NCI-H1092 treated with DMSO at 0.1 percent for 48 hours (cell line): ENCODE data around the gene CMIP.

Source experiments
- DNase-seq: peaks from one replicate; lab custom pipeline; 2025; lab: John Stamatoyannopoulos, UW

Gene CMIP

DNA sequence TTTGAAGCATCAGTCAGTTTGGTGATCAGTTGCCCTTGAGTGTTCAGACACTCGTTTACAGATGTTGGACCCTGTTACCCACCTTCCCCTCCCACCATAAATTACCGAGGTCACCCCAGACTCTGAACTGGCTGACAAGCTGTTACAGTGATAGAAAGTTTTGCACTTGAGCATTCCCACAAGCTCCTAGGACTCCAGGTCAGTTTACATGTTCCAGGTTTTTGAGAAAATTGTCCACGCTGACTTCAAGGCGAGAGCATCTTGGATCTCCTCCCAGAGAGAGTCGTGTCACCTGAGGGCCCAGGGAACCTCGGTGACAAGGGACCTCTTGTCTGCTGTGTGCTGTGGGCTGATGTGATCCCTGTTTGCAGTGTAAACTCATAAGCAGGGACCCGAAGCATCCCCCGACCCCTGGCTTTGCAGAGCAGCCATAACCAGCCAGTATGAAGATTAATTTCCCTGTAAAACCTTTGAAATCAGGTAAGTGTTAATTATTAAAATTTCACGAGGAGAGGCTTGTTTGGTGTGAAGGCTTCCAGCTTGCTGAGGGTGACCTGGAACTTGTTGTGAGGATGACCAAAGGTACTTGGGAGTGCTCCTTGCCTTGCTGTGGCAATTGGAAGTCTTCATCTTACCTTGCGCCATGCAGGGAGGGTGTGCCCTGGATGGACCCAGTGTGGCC lies 91.2 kb downstream of the CMIP start:
- no peak for DNase-seq

DNA sequence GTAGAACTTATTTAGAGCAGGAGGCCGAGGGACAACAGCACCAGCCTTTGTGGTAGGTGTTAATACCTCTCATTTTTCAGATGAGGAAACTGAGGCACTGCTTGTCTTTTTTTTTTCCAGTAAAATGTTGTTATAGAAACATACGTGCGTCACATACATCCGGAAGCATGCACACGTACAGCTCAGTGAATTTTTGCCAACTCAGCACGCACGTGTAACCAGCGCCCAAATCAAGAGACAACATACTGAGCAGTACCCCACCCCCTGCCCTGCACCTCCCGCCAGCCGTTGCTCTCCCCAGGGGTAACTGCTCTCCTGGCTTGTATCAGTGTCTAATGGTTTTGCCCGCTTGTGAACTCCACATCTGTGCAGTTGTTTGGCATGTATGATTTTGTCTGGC lies 92.0 kb downstream of the CMIP start:
- DNase-seq: no peak

DNA sequence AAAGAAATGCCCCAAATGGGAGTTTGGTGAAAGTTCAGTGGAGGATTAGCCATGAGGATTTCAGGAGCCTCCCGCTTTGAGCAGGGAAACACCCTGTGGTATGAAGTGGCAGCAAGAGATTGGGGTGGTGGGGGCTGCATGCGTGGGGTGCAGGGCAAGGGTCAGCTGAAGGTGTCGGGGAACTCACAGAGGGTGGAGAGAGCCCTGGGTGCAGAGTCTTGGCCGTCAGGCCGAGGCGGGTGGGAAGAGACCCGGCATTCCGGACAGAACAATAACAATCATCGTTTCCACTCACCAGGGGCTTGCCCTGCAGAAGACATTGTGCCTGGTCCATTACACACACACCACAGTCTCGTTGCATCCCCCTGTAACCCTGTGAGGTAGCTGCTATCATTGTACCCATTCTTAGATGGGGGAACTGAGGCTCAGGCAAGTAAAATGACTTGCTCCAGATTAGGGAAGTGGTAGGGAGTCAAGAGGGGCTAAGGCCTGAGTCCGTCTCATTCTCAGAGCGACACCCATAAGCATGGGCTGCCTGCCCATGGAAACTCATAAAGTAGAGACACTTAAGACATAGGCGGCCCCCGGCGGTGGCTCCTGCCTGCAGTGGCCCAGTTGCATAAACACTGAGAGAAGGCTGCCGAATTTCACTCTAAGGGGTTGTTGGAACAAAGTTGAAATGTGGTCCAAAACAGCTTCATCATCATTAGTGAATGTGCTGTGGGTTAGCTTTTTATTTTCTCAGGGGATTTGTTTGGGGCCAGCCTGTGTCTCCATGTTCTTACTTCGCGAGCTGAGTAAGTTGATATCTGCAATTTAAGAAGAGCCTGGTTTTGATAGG lies 93.3 kb downstream of the CMIP start:
- no peak for DNase-seq

- no peak for DNase-seq
These were observed 94.6 kb downstream of the CMIP start for GRCh38 chr16:81539009-81539758.

- DNase-seq: no peak
These were observed 95.3 kb downstream of the CMIP start for GRCh38 chr16:81539759-81540472.

GRCh38 chr16:81541314-81541713 lies 96.7 kb downstream of the CMIP start:
- DNase-seq: no peak

GRCh38 chr16:81542609-81543570 lies 98.3 kb downstream of the CMIP start:
- no peak for DNase-seq

DNA sequence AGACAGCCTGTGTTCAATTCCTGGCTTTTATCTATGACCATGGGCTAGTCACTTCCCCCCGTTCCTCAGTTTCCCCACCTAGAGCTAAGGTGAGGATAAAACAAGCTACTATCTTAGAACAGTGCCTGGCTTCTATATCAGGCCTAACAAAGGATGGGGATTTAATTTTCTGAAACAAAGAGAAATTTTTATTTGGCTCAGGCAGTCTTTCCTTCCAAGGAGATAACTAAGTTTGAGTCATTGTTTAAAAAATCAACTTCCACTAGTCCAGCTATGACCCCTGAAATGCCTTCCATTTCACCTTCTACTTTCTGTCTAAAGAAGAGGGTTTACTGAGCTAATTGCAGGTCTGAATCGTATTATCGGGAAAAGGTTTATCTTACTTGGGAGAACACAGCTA lies 99.0 kb downstream of the CMIP start:
- DNase-seq: no peak

GRCh38 chr16:81544261-81544660 lies 99.7 kb downstream of the CMIP start:
- DNase-seq: no peak

- no peak for DNase-seq
These were observed 100.2 kb downstream of the CMIP start for GRCh38 chr16:81544700-81545271.

GRCh38 chr16:81545470-81546250 lies 101.1 kb downstream of the CMIP start:
- no peak for DNase-seq

DNA sequence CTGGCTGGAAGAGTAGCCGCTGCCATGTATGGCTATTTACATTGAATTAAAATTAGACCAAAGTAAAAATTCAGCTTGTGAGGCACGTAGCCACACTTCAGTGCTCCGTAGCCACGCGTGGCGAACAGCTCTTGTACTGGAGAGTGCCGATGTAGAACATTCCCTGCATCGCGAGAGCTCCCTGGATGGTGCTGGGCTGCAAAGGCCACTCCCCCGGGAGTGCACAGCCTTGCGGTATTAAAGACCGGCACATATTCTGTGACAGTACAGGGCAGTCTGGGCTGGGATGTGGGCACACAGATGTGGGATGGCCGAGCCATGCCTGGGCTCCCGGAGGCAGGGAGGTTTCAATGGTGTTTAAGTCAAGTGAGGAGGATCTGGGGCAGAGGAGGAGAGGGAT lies 102.2 kb downstream of the CMIP start:
- no peak for DNase-seq

GRCh38 chr16:81547194-81547938 lies 102.8 kb downstream of the CMIP start:
- no peak for DNase-seq

DNA sequence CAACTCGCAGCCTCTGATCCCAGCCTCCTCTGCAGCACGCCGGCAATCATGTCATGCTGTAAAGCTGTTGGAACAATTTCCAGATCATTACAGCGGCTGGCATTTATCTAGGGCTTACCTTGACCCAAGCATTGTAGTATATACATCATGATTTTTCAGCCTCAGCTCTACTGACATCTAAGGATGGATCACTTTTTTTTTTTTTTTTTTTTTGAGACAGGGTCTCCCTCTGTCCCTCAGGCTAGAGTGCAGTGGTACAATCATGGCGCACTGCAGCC lies 103.3 kb downstream of the CMIP start:
- DNase-seq: no peak

- no peak for DNase-seq
These were observed 103.9 kb downstream of the CMIP start for GRCh38 chr16:81548551-81548875.

DNA sequence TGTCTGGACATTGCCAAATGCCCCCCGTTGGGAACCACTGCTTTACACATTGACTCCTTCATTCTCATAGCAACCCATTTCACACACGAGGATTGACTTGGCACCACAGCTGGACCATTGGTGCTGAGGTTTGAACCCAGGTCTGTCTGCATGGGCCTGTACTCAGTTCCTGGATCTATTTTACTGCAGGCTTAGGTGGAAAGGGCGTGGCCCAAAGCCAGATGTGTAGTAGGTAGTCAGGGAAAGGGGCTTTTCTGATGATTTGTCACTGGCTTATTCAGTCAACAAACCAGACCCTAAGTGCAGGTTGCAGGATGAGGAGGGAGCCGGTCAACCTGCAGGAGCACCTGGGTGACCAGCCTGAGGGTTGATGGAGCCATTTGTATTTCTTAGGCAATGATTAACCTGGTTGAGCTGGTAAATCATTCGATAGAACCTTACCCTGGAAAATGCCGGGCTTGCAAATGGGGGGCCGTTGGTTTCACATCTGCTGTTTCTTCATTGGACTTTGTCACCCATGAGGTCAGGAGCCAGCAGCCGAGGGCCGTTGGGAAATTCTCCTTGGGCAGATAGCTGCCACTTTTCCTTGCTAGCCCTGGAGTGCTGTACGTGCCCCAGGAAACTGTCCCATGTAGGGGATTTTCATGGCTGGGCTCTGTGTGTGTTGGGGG lies 104.4 kb downstream of the CMIP start:
- no peak for DNase-seq

- DNase-seq: no peak
These were observed 105.2 kb downstream of the CMIP start for GRCh38 chr16:81549547-81550431.

DNA sequence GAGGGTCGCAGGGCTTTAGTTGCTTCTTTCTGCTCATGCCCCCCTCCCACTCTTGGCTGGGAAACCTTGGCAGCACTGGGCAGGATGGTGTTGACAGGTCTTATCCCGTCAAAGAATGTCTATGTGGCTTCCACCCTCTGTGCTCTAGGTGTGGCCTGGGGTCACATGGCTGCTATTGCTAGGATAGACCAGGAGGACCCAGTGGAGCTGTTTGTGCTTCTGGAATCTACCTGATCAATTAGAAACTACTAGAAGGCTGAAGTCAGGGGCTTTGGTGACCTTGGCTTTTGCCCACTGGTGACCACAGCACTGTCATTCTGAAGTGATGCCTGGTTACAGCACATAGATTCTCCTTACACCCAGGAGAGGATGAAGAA lies 105.8 kb downstream of the CMIP start:
- DNase-seq: no peak
